D721Med (cell line): ENCODE data around the gene CD8B2.
A peak's percentile ranks its signal among the peaks of the same experiment; 100 is the strongest.

Experiments used
- DNase-seq: peaks from one replicate; pipeline ENCODE4 v3.0.0; 2011; ENCODE audit warnings: low spot score; ENCODE audit not compliant: insufficient read length
- FAIRE-seq: peaks from 2 replicates; lab custom pipeline; 2011; peaks lifted over from hg19 to GRCh38; lab: Jason Lieb, UNC
- TF ChIP-seq, protein P1 (sequence below): IDR thresholded peaks from 2 replicates; pipeline ENCODE4 v1.5.1; 2012; ENCODE audit warnings: mild to moderate bottlenecking, control low read depth; ENCODE audit not compliant: insufficient read depth; ENCODE audit errors: missing control alignments

Gene CD8B2

DNA sequence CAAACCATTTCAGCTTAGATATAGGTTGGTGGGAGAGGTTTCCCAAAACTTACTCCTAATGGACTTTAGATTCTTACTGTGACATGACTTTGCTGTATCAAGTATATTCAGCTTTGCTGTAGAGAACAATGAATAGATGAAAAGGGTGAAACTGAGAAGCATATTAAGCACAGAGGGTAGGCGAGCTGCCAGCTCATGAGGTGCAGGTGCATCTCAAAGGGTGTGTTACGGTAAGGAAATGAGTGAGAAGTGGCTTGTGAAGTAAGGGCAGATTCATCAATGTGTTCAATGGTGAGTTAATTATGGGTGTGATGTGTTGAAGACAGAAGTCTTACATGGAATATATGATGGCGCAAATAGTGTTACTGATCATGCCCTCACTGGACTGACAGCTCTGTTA, 49.3 kb downstream of the CD8B2 start:
- TF ChIP-seq, protein P1, sequence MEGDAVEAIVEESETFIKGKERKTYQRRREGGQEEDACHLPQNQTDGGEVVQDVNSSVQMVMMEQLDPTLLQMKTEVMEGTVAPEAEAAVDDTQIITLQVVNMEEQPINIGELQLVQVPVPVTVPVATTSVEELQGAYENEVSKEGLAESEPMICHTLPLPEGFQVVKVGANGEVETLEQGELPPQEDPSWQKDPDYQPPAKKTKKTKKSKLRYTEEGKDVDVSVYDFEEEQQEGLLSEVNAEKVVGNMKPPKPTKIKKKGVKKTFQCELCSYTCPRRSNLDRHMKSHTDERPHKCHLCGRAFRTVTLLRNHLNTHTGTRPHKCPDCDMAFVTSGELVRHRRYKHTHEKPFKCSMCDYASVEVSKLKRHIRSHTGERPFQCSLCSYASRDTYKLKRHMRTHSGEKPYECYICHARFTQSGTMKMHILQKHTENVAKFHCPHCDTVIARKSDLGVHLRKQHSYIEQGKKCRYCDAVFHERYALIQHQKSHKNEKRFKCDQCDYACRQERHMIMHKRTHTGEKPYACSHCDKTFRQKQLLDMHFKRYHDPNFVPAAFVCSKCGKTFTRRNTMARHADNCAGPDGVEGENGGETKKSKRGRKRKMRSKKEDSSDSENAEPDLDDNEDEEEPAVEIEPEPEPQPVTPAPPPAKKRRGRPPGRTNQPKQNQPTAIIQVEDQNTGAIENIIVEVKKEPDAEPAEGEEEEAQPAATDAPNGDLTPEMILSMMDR, result no peak
- no peak for DNase-seq

DNA sequence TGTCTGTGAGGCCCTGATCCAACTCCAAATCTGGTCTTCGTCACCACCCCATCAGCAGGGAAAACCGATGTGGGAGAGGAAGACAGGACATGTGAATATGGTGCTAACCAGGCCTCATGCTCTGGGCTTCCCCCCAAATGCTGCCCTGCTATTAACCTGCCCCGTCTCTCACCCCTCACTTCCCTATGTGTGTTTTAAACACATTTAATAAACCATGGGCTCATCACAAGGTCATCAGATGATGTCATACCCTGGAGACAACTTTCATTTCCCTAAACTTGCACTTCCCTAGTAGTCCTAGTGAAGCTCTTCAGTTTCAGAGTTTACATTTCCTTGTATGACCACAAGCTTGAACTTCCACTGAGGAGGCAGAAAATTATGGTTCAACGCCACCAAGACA, 49.9 kb downstream of the CD8B2 start:
- DNase-seq (no peak), FAIRE-seq (no peak)
- TF ChIP-seq, protein P1, result no peak

More for the DNA sequence above, 49.3 kb downstream of the CD8B2 start:
- no peak for FAIRE-seq

DNA sequence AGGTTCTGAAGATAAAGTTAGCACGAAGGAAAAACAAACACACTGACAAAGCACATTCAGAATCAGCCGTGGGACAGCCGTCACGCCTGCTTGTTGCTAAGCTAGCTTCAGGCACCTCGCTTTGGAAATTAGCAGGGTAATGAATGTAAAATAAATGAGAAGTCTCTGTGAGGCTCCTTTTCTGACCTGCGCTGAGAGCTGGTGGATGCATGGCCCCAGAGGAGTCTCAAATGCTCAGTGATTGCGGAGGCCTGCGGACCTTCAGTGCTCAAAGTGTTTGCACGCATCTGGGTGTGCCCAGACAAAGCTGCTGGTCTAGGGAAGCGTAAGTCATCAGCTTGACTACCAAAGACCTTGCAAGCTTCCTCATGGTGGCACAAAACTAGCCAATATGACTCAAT, 50.6 kb downstream of the CD8B2 start:
- FAIRE-seq (no peak), DNase-seq (no peak)
- TF ChIP-seq, protein P1, result no peak

DNA sequence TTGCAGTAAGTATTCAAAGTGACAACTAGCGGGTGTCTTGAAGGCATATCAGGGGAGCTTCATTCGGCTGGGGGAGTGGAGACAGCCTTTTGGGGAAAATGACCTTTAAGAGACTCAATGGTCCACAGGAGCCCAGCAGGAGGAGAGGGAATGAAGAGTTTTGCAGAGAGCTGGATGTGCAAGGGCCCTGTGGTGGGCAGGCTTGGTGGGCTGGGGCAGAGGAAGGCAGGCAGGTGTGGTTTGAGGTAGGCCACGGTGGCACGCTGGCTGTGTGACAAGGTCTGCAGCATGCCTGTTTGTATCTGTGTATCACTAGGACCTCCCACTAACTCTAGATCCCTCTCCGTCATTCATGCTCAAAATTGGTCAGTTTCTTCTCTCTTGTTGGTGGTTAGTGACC, 53.7 kb downstream of the CD8B2 start:
- FAIRE-seq (no peak), DNase-seq (no peak)

DNA sequence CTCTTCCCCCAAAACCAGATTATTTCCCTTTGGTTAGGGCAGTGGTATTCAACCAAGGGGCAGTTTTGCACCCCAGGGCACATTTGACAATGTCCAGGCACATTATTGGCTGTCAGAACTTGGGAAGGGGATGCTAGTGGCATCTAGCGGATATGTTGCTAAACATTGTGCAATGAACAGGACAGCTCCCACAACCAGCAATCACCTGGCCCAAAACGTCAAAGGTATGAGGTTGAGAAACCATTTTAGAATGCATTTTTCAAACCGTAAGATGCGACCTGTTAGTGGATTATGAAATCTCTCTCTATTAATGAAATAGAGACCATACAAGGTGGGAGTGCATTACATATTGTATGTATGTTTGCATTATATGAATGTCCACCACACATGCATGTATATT, 54.2 kb downstream of the CD8B2 start:
- TF ChIP-seq, protein P1, result no peak
- DNase-seq, result no peak
- no peak for FAIRE-seq

More for the DNA sequence above, 53.7 kb downstream of the CD8B2 start:
- TF ChIP-seq, protein P1, result no peak

DNA sequence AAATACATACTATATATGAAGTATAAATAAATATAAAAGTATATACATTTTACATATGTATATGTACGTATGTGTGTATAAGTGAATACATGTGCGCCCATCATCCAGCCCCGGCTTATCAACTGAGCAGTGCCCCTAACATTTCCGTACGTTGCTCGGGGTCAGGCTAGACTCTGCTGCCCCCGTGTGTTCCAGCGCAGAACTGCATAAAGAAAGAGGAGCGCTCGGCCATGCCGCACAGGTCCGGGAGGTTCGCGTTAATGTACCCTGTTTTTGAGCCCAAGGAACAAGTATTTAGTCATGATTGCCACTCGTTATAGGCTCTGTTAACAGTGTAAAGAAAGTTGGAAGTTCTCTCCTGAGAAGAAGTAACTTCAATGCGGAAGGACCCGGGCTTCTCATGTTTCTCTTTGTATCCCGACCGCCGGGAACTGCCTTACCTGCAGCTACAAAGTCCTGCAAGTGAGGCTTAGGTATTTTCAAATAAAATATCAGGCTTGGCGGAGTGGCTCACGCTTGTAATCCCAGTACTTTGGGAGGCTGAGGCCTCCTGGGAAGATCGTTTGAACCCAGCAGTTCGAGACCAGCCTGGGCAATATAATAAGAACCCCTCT, 55.7 kb downstream of the CD8B2 start:
- TF ChIP-seq, protein P1, result peak; percentile 88
- FAIRE-seq (no peak), DNase-seq (peak; percentile 46)

DNA sequence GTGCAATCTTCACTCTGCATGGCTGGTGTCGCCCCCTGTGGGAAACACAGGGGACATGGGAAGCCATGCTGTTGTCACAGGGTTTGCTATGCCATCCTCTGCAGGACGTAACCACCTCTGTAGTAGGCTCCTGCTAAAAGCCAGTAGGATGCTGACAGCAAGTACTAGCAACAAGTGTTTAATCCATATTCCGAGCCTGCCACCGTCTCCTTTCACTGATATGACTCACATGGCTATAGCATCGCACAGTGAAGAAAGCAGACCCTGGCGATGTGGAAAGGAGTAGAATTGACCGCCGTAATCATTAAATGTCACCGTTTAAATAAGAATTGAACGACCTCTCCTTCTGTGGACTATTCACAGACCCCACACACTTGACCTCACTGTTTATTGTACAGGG, 57.8 kb downstream of the CD8B2 start:
- TF ChIP-seq, protein P1, result no peak
- DNase-seq (no peak), FAIRE-seq (no peak)
